ENCODE data around the gene PTTG1IP. TPM values are rescaled to one million over a fixed set of nuclear protein-coding genes. Genes with fewer than 3 reads are reported as not detected.

The PTTG1IP gene
- total RNA-seq, 1 donor from 2014 or later: 205 TPM

DNA sequence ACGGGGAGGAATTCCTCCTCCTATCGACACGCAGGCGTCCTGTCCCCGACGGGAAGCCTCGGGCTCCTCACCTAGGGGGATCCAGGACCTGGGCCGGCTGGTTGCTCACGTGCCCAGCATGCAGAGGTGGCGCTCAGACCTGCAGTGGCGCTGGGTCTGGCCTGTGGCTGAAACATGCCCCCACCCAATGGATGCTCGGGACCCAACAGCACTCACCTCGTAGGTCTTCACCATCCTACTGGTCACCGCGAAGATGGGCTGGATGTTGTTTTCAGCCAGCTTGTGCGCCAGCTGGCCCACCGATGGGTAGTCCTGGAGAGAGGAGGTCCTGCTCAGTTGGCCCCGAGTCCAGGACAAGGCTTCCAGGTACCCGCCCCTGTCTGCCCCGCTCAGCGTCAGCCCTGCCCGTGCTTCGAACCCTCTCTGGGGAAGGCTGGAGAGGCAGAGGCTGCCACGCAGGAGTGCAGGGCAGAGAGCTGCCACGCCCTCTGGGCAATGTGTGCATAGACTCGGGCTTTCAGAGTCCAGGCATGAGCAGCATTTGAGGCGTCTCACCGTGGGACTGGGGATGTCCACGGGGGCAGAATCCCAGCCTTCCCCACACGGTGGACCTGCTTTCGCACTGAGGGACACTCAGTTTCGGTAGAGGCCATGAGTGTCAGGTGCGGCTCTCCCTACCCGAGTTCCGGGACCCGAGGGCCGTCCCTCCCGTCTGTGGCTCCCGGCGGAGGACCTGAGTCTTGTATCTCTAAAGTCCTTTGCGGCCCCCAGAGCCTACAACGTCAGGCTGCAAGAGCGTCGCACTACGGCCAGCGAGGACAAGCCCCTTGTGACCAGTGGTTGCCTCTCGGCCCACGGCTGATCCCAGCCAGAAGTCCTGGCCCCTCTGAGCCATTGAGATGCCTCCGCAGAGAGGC, 25.6 kb upstream of the PTTG1IP start:
- H3K27me3 Mint-ChIP-seq (ENCODE audit: low read depth): peaks cover 4% of the 10 kb centered on the region
- H3K4me3 Mint-ChIP-seq: no peak overlapping the region
- peak in 1 of 2 experiments; percentile 20 for DNase-seq (ENCODE audit: low spot score in 2 of 2, unreplicated experiment in 2 of 2)
- peaks cover 3% of the 10 kb centered on the region for H3K4me1 Mint-ChIP-seq
- no peaks in the 10 kb centered on the region for H3K9me3 Mint-ChIP-seq
- H3K36me3 Mint-ChIP-seq: no peaks in the 10 kb centered on the region
- TF ChIP-seq, protein P1, sequence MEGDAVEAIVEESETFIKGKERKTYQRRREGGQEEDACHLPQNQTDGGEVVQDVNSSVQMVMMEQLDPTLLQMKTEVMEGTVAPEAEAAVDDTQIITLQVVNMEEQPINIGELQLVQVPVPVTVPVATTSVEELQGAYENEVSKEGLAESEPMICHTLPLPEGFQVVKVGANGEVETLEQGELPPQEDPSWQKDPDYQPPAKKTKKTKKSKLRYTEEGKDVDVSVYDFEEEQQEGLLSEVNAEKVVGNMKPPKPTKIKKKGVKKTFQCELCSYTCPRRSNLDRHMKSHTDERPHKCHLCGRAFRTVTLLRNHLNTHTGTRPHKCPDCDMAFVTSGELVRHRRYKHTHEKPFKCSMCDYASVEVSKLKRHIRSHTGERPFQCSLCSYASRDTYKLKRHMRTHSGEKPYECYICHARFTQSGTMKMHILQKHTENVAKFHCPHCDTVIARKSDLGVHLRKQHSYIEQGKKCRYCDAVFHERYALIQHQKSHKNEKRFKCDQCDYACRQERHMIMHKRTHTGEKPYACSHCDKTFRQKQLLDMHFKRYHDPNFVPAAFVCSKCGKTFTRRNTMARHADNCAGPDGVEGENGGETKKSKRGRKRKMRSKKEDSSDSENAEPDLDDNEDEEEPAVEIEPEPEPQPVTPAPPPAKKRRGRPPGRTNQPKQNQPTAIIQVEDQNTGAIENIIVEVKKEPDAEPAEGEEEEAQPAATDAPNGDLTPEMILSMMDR (IDR thresholded peaks at IDR 0.05; ENCODE audit: unreplicated experiment): no peak
- no peak overlapping the region for H3K27ac Mint-ChIP-seq

- DNase-seq (ENCODE audit: low spot score in 2 of 2, unreplicated experiment in 2 of 2): no peak
- Mint-ChIP-seq H3K9me3 (no peaks in the 10 kb centered on the region), H3K27me3 (ENCODE audit: low read depth) (peaks cover 11% of the 10 kb centered on the region), H3K36me3 (no peaks in the 10 kb centered on the region), H3K4me1 (peaks cover 3% of the 10 kb centered on the region), H3K27ac (no peak overlapping the region), H3K4me3 (no peak overlapping the region)
- TF ChIP-seq, protein P1 (IDR thresholded peaks at IDR 0.05; ENCODE audit: unreplicated experiment): no peak
These were observed 24.6 kb upstream of the PTTG1IP start for GRCh38 chr21:44898011-44898488.

DNA sequence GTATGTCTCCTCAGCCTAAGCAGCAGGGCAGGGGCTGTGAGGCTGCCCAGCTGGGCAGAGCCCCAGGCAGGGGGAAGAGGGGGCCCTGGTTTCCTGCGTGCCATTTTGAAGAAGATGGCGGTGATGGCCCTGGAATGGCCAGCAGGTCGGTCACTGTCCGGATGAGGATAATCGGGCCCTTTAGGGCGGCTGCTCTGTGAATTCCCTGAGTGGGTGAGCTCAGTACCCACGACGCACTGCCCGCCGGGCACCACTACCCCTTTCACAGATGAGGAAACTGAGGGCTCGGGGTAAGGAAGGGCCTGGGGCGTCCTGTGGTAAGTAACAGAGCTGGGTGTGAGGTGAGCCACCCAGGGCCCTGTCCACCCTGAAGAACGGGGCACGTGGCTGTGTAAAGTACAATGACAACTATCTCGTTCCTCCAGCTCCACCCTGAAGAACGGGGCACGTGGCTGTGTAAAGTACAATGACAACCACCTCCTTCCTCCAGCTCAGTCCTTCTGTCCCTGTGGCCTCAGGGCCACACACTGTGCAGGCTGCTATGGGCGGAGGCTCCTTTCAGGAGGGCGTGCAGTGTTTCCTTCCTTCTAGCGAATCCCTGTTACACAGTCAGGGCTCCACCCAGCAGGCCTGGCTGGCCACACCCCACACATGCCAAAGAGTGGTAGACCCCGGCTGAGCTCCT, 24.0 kb upstream of the PTTG1IP start:
- Mint-ChIP-seq H3K27ac (no peak overlapping the region), H3K36me3 (no peaks in the 10 kb centered on the region), H3K4me1 (peaks cover 3% of the 10 kb centered on the region), H3K4me3 (no peak overlapping the region), H3K9me3 (no peaks in the 10 kb centered on the region), H3K27me3 (ENCODE audit: low read depth) (peaks cover 11% of the 10 kb centered on the region)
- no peak for DNase-seq (ENCODE audit: low spot score in 2 of 2, unreplicated experiment in 2 of 2)
- TF ChIP-seq, protein P1 (IDR thresholded peaks at IDR 0.05; ENCODE audit: unreplicated experiment): no peak

DNA sequence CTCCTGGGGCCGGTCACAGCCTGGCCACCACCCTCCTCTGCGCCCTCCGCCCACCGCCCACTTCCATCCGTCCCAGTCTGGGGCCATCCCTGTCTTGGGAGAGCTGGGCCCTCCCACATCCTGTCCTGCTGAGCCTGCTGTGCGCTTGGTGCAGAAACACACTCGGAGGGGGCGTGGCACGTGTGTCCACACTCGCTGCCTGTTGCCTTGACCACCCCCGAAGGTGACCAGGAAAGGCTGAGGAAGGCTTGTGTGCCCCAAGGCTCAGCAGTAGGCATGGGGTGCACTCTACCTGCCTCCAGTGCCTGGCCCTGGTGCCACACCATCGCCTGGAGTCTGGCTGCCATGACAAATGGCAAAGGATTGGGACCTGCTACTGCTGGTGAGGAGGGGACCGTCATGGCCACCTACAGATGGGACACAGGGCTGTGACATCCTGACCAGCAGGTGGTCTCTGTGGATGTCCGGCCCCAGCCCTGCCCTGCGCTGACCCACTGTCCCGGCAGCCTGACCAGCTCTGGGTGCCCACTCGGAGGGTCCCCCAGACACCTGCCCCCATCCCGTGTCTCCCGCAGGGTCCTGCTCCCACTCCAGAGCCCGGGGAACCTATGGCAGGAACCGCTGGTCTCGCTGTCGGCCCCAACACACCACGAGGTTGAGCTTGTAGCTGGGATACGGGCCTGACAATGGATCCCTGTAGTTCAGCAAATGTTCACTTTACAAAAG, 23.2 kb upstream of the PTTG1IP start:
- no peaks in the 10 kb centered on the region for H3K36me3 Mint-ChIP-seq
- H3K9me3 Mint-ChIP-seq: no peaks in the 10 kb centered on the region
- no peak overlapping the region for H3K4me3 Mint-ChIP-seq
- H3K27me3 Mint-ChIP-seq (ENCODE audit: low read depth): peaks cover 15% of the 10 kb centered on the region
- H3K4me1 Mint-ChIP-seq: peaks cover 3% of the 10 kb centered on the region
- no peak for DNase-seq (ENCODE audit: low spot score in 2 of 2, unreplicated experiment in 2 of 2)
- TF ChIP-seq, protein P1 (IDR thresholded peaks at IDR 0.05; ENCODE audit: unreplicated experiment): no peak
- no peak overlapping the region for H3K27ac Mint-ChIP-seq

- TF ChIP-seq, protein P1 (IDR thresholded peaks at IDR 0.05; ENCODE audit: unreplicated experiment): no peak
- no peak for DNase-seq (ENCODE audit: low spot score in 2 of 2, unreplicated experiment in 2 of 2)
- Mint-ChIP-seq H3K36me3 (no peaks in the 10 kb centered on the region), H3K27me3 (ENCODE audit: low read depth) (peaks cover 15% of the 10 kb centered on the region), H3K9me3 (no peaks in the 10 kb centered on the region), H3K27ac (no peak overlapping the region), H3K4me1 (peaks cover 3% of the 10 kb centered on the region), H3K4me3 (no peak overlapping the region)
These were observed 22.4 kb upstream of the PTTG1IP start for GRCh38 chr21:44895859-44896258.

Measured in mesothelial cell of epicardium (in vitro differentiated cells).